Stimulated activated CD8-positive, alpha-beta memory T cell treated with anti-CD3 and anti-CD28 coated beads, Interleukin-15, amount 100 ng/mL, for 1 hour (primary cell): ENCODE results near the gene PWWP2B.

Experiments
- DNase-seq: peaks from one replicate; pipeline ENCODE4 v3.0.0-alpha.2; 2020; ENCODE audit warnings: low read depth

The PWWP2B gene

GRCh38 chr10:132419538-132420468, 22.8 kb downstream of the PWWP2B start:
- no peak for DNase-seq

- no peak for DNase-seq
Observed at GRCh38 chr10:132420469-132420980, 23.5 kb downstream of the PWWP2B start.

- no peak for DNase-seq
Observed at GRCh38 chr10:132420981-132421846, 24.2 kb downstream of the PWWP2B start.

- no peak for DNase-seq
Observed at GRCh38 chr10:132421847-132422751, 25.1 kb downstream of the PWWP2B start.

- no peak for DNase-seq
Observed at GRCh38 chr10:132422903-132423825, 26.2 kb downstream of the PWWP2B start.

GRCh38 chr10:132423966-132424861, 27.2 kb downstream of the PWWP2B start:
- no peak for DNase-seq

GRCh38 chr10:132425029-132425756, 28.2 kb downstream of the PWWP2B start:
- DNase-seq: no peak

- DNase-seq: no peak
Observed at GRCh38 chr10:132425757-132426155, 28.8 kb downstream of the PWWP2B start.

GRCh38 chr10:132427006-132427771, 30.2 kb downstream of the PWWP2B start:
- no peak for DNase-seq

GRCh38 chr10:132427939-132428367, 31.0 kb downstream of the PWWP2B start:
- no peak for DNase-seq

- no peak for DNase-seq
Observed at GRCh38 chr10:132428486-132428995, 31.5 kb downstream of the PWWP2B start.

- no peak for DNase-seq
Observed at GRCh38 chr10:132429281-132430230, 32.6 kb downstream of the PWWP2B start.

GRCh38 chr10:132430231-132430743, 33.3 kb downstream of the PWWP2B start:
- no peak for DNase-seq

- no peak for DNase-seq
Observed at GRCh38 chr10:132430861-132431271, 33.9 kb downstream of the PWWP2B start.

- DNase-seq: no peak
Observed at GRCh38 chr10:132431537-132432175, 34.7 kb downstream of the PWWP2B start.

GRCh38 chr10:132432176-132432540, 35.2 kb downstream of the PWWP2B start:
- DNase-seq: no peak
